Fibroblast of lung (primary cell): Measurements from ENCODE around the gene BCDIN3D.
"Not testable (repeated sequence)": the region's sequence is repeated elsewhere in the genome, so short reads cannot be mapped to it uniquely, and the experiment has no call there.

Source experiments
- EZH2 ChIP-seq: IDR thresholded peaks from 2 replicates; pipeline ENCODE4 v1.5.1; 2012; ENCODE audit warnings: low read length, control low read depth, mild to moderate bottlenecking; ENCODE audit errors: missing control alignments
- TF ChIP-seq, protein P1 (sequence below), 2 donors: IDR thresholded peaks in 1 of 2; conservative IDR thresholded peaks in 1 of 2; 1 replicate in 1 of 2; 2 replicates in 1 of 2; pipeline ENCODE4 v1.5.1; 2011 to 2012; ENCODE audit warnings: low read length in 2 of 2, control low read depth in 1 of 2, inconsistent platforms in 1 of 2, low read depth in 1 of 2, mild to moderate bottlenecking in 1 of 2

DNA sequence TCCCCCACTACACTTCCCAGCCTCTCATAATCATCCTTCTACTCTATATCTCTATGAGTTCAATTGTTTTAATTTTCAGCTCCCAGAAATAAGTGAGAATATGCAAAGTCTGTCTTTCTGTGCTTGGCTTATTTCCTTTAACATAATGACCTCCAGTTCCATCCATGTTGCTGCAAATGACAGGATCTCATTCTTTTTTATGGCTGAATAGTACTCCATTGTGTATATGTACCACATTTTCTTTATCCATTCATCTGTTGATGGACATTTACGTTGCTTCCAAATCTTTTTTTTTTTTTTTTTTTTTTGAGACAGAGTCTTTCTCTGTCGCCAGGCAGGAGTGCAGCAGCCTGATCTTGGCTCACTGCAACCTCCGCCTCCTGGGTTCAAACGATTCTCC is 13.0 kb upstream of the BCDIN3D start:
- TF ChIP-seq, protein P1, sequence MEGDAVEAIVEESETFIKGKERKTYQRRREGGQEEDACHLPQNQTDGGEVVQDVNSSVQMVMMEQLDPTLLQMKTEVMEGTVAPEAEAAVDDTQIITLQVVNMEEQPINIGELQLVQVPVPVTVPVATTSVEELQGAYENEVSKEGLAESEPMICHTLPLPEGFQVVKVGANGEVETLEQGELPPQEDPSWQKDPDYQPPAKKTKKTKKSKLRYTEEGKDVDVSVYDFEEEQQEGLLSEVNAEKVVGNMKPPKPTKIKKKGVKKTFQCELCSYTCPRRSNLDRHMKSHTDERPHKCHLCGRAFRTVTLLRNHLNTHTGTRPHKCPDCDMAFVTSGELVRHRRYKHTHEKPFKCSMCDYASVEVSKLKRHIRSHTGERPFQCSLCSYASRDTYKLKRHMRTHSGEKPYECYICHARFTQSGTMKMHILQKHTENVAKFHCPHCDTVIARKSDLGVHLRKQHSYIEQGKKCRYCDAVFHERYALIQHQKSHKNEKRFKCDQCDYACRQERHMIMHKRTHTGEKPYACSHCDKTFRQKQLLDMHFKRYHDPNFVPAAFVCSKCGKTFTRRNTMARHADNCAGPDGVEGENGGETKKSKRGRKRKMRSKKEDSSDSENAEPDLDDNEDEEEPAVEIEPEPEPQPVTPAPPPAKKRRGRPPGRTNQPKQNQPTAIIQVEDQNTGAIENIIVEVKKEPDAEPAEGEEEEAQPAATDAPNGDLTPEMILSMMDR (conservative IDR thresholded peaks at IDR 0.05 in 1 of 2, IDR thresholded peaks at IDR 0.05 in 1 of 2; ENCODE audit: low read depth in 1 of 2, low read length in 2 of 2), result not testable (repeated sequence)
- not testable (repeated sequence) for TF ChIP-seq EZH2
